Measurements from ENCODE around the gene HSBP1.

DNA sequence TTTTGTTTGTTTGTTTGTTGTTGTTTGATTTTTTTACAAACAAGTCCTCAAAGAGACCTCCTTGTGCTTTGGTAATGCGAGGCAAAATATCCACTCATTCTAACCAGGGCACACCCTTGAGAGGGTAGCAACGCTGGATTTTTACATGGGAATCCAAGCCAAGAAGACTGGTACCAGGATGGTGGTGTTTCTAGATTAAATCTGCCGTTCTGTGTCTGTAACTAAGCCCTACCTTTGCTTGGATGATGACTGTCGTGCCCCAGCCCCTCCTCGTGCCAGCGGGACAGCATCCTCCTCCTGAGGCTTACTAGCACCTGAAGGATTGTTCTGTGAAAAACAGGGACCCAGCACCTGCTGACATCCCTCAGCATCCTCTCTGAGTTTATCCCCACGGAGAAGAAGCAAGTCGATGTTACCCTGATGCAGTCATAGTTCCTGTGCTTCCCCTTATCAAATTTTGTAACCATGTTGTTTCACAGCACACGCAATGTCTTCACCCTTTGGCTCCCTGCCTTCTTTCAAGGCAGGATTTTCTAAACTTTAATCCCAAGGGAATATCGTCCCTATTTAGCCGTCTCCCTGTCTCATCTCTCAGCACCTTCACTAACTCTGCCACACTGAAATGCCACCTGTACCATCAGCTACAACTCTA, 5.1 kb upstream of the HSBP1 start:
- TF ChIP-seq, protein P1, sequence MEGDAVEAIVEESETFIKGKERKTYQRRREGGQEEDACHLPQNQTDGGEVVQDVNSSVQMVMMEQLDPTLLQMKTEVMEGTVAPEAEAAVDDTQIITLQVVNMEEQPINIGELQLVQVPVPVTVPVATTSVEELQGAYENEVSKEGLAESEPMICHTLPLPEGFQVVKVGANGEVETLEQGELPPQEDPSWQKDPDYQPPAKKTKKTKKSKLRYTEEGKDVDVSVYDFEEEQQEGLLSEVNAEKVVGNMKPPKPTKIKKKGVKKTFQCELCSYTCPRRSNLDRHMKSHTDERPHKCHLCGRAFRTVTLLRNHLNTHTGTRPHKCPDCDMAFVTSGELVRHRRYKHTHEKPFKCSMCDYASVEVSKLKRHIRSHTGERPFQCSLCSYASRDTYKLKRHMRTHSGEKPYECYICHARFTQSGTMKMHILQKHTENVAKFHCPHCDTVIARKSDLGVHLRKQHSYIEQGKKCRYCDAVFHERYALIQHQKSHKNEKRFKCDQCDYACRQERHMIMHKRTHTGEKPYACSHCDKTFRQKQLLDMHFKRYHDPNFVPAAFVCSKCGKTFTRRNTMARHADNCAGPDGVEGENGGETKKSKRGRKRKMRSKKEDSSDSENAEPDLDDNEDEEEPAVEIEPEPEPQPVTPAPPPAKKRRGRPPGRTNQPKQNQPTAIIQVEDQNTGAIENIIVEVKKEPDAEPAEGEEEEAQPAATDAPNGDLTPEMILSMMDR (IDR thresholded peaks at IDR 0.05) = no peak
- TF ChIP-seq POLR2AphosphoS5 (IDR thresholded peaks at IDR 0.05) (no peak), POLR2A (IDR thresholded peaks at IDR 0.05) (no peak)

All from stomach (tissue), 4 donors.